ENCODE results near the gene BRF1. TPM values are rescaled to one million over a fixed set of nuclear protein-coding genes. Genes with fewer than 3 reads are reported as not detected.
A peak's percentile ranks its signal among the peaks of the same experiment; 100 is the strongest.

Gene BRF1
- total RNA-seq, 1 donor from 2014 or later: 47.7 TPM

GRCh38 chr14:105224845-105225570 is 75.8 kb downstream of the BRF1 start:
- no peak for TF ChIP-seq CTCF (conservative IDR thresholded peaks at IDR 0.05)
- Mint-ChIP-seq H3K36me3 (peaks cover 18% of the 10 kb centered on the region), H3K27ac (peak overlapping the region; percentile 94), H3K4me3 (peak overlapping the region; percentile 66), H3K9me3 (no peaks in the 10 kb centered on the region), H3K4me1 (ENCODE audit: unreplicated experiment) (peaks cover 14% of the 10 kb centered on the region), H3K27me3 (no peaks in the 10 kb centered on the region)
- no peak for DNase-seq (ENCODE audit: extremely low spot score, unreplicated experiment)

GRCh38 chr14:105223770-105224544 is 76.8 kb downstream of the BRF1 start:
- DNase-seq (ENCODE audit: extremely low spot score, unreplicated experiment): no peak
- H3K27ac Mint-ChIP-seq: no peak overlapping the region
- TF ChIP-seq CTCF (conservative IDR thresholded peaks at IDR 0.05): no peak

GRCh38 chr14:105223260-105223659 is 77.5 kb downstream of the BRF1 start:
- H3K9me3 Mint-ChIP-seq: no peaks in the 10 kb centered on the region

More at GRCh38 chr14:105223770-105224544, 76.8 kb downstream of the BRF1 start:
- H3K36me3 Mint-ChIP-seq: peaks cover 18% of the 10 kb centered on the region
- H3K27me3 Mint-ChIP-seq: no peaks in the 10 kb centered on the region
- no peak overlapping the region for H3K4me3 Mint-ChIP-seq
- H3K4me1 Mint-ChIP-seq (ENCODE audit: unreplicated experiment): peaks cover 14% of the 10 kb centered on the region
- H3K9me3 Mint-ChIP-seq: no peaks in the 10 kb centered on the region

GRCh38 chr14:105221598-105222178 is 79.1 kb downstream of the BRF1 start:
- Mint-ChIP-seq H3K27ac (no peak overlapping the region), H3K4me3 (no peak overlapping the region), H3K27me3 (no peaks in the 10 kb centered on the region), H3K36me3 (peaks cover 18% of the 10 kb centered on the region), H3K4me1 (ENCODE audit: unreplicated experiment) (peaks cover 14% of the 10 kb centered on the region), H3K9me3 (no peaks in the 10 kb centered on the region)
- no peak for TF ChIP-seq CTCF (conservative IDR thresholded peaks at IDR 0.05)
- DNase-seq (ENCODE audit: extremely low spot score, unreplicated experiment): no peak

More at GRCh38 chr14:105223260-105223659, 77.5 kb downstream of the BRF1 start:
- H3K4me3 Mint-ChIP-seq: no peak overlapping the region
- H3K36me3 Mint-ChIP-seq: peaks cover 18% of the 10 kb centered on the region
- peaks cover 14% of the 10 kb centered on the region for H3K4me1 Mint-ChIP-seq (ENCODE audit: unreplicated experiment)
- no peak for TF ChIP-seq CTCF (conservative IDR thresholded peaks at IDR 0.05)
- DNase-seq (ENCODE audit: extremely low spot score, unreplicated experiment): no peak
- H3K27ac Mint-ChIP-seq: peak overlapping the region; percentile 12
- no peaks in the 10 kb centered on the region for H3K27me3 Mint-ChIP-seq

GRCh38 chr14:105220699-105221597 is 79.9 kb downstream of the BRF1 start:
- H3K36me3 Mint-ChIP-seq: peaks cover 18% of the 10 kb centered on the region
- H3K27me3 Mint-ChIP-seq: no peaks in the 10 kb centered on the region
- TF ChIP-seq CTCF (conservative IDR thresholded peaks at IDR 0.05): no peak
- H3K27ac Mint-ChIP-seq: peak overlapping the region; percentile 18
- no peak overlapping the region for H3K4me3 Mint-ChIP-seq
- H3K4me1 Mint-ChIP-seq (ENCODE audit: unreplicated experiment): peaks cover 14% of the 10 kb centered on the region
- DNase-seq (ENCODE audit: extremely low spot score, unreplicated experiment): no peak
- H3K9me3 Mint-ChIP-seq: no peaks in the 10 kb centered on the region
